Activated CD8-positive, alpha-beta memory T cell treated with anti-CD3 and anti-CD28 coated beads for 4 hours (primary cell): ENCODE measurements around the gene CHRNB1.
"Not testable (repeated sequence)": the region's sequence is repeated elsewhere in the genome, so short reads cannot be mapped to it uniquely, and the experiment has no call there.

Source experiments
- DNase-seq, 2 donors: peaks; one replicate each; pipeline ENCODE4 v3.0.0-alpha.2; 2020; ENCODE audit warnings: low read depth in 2 of 2

CHRNB1 gene

DNA sequence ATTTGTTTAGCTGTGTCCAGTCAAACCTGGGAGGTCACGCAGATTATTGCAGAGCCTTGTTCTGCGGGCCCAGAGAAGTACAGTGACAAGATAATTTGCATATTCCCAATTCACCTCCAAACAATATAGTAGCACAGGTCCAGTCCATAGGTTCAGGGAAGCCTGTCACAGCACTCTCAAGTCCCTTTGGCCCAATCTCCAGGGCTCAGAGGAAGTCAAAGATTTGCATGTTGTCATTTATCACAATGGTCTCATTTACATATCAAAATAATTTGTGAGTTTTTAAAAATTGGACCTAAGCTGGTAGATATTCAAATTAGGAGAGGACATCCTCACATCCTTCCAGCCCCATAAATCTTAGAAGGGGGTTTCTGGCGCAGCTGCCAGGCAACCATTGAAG lies 22.6 kb downstream of the CHRNB1 start:
- no peak for DNase-seq

DNA sequence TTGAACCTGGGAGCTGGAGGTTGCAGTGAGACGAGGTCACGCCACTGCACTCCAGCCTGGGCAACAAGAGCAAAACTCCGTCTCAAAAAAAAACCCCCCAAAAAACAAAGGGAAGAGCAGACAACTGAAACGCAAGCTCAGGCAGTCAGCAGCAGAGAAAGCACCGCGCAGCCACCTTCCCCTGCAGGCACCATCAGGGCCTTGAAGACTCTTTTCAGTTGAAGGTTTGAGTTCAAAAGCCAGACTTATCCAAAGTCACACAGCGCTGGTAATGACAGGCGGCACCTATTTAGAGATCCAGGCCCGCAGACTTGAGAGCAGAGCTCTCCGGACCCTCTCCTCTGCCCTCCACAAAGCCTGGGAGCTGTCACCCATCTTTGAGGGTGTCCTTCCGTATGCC lies 23.4 kb downstream of the CHRNB1 start:
- no peak for DNase-seq

DNA sequence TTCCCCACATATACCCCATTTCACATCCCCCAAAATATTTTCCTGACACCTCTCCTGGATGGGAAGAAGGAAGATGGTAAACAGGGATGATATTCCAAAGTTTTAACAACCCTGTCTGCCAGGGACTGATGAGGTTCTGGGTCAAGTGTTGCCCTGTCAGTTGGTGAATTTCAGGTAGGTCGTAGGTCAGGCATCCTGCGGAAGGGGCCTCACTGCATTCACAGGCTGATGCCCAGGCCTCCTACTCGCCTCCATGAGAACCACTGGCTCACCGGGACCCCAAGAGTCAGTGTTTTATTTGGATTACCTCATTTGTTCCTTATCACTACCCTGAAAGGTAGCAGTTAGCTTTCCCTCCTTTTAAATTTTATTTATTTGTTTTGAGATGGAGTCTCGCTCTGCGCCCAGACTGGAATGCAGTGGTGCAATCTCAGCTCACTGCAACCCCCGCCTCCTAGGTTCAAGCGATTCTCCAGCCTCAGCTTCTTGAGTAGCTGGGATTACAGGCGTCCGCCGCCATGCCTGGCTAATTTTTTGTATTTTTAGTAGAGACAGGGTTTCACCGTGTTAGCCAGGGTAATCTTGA lies 24.0 kb downstream of the CHRNB1 start:
- no peak for DNase-seq

DNA sequence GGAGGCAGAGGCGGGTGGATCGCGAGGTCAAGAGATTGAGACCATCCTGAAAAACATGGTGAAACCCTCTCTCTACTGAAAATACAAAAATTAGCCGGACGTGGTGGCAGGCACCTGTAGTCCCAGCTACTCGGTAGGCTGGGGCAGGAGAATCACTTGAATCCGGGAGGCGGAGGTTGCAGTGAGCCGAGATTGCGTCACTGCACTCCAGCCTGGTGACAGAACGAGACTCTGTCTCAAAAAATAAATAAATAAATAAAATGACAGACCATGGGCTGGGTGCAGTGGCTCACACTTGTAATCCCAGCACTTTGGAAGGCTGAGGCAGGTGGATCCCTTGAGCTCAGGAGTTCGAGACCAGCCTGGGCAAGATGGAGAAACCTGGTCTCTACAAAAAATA lies 25.0 kb downstream of the CHRNB1 start:
- DNase-seq: not testable (repeated sequence)

DNA sequence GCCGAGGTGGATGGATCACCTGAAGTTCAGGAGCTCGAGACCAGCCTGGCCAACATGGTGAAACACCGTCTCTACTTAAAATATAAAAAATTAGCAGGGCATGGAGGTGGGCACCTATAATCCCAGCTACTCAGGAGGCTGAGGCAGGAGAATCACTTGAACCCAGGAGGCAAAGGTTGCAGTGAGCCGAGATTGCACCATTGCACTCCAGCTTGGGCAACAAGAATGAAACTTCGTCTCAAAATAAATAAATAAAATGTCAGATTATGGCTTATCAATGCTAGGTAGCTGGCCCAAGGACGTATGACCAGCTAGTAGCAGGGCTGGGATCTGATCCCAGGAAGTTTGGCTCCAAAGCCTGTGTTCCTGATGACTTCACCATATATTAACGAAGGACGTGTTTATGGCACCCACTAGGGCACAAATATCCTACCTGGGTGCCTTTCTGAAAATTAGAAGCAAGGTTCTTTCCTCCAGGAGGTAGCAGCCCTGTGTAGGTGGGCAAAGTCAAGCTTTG lies 25.7 kb downstream of the CHRNB1 start:
- not testable (repeated sequence) for DNase-seq

DNA sequence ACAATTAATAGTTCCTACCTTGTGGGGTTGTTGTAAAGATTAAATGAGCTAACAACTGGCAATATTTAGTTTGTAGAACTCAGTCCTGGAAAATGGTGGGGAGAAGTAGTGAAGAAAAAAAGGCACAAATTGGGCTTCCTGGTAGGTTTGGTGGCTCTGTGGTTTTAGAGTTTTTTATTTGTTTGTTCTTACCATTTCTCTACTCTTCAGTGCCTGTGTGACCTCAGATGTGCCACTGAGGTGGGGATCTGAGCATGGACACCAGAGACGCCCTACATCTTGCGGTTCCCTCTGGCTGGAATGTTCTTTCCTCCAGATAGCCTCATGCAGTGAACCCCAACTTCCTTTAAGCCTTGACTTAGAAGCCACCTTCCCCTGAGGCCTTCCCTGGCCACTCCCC lies 26.9 kb downstream of the CHRNB1 start:
- DNase-seq: no peak

DNA sequence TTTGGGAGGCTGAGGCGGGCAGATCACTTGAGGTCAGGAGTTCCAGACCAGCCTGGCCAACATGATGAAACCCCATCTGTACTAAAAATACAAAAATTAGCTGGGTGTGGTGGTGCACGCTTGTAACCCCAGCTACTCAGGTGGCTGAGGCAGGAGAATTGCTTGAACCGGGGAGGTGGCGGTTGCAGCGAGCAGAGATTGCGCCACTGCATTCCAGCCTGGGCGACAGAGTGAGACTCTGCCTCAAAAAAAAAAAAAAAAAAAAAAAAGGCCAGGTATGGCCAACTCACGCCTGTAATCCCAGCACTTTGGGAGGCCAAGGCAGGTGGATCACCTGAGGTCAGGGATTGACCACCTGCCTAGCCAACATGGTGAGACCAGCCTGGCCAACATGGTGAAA lies 29.9 kb downstream of the CHRNB1 start:
- not testable (repeated sequence) for DNase-seq

DNA sequence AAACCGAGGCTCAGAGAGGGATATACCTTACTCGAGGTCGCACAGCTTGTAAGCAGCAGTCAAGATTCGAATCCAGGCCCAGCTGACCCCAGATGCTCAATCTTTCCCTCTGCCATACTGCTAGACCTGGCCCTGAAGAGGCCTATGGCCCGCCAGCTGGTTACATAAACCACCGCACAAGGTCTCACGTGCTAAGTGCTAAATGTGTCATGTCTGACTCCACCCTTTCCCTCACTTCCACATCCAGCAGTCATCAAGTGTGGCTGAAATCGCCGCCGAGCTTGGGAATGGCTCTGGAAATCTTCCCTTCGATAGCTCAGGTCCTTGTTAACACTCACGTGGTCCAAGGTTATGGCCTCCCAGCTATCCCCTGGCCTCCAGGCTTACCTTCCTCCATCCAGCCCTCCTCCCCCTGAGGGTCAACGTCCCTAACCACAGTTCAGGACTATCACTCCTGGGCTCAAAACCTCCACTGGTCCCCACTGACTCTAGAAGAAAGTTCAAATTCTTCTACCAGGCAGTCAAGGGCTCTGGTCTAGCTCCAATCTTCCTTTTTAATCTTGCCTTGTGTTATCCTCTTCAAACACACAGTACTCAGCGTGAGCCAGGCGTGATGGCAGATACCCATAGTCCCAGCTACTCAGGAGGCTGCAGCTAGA lies 31.0 kb downstream of the CHRNB1 start:
- no peak for DNase-seq

DNA sequence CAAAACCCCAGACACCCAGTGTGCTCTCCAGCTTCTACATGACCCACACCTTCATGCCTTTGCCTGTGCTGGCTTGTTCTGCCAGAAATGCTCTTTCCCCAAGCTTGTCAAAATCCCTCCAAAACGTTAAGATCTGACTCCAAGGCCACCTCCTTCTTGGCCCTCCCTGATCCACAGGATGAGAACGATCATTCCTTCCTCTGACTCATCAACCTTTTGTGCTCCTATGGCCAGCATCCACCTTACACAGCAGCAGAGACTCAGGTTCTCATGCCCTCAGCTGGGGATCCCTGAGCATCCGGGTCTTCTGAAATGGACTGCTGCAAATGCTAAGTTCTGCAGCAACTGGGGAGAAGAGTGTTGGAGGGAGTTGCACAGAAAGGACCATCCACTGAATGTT lies 31.6 kb downstream of the CHRNB1 start:
- DNase-seq: no peak

DNA sequence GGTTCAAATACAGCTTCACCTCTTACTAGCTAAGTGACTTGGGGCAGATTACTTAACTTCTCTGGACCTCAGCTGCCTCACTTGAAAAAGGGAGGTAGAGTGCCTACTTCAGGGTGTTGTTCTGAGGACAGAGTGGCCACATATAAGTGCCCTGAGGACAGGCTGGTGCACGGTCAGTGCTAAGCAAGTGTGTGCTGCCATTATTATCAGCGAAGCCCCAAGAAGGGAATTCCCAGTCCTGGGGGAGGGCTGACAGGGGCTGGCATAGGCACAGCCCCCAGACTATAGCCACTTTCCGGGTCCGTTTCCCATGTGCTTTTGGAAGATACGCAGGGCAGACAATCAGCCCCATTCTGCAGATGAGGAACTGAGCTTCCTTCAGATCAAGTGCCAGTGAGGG lies 32.1 kb downstream of the CHRNB1 start:
- no peak for DNase-seq

DNA sequence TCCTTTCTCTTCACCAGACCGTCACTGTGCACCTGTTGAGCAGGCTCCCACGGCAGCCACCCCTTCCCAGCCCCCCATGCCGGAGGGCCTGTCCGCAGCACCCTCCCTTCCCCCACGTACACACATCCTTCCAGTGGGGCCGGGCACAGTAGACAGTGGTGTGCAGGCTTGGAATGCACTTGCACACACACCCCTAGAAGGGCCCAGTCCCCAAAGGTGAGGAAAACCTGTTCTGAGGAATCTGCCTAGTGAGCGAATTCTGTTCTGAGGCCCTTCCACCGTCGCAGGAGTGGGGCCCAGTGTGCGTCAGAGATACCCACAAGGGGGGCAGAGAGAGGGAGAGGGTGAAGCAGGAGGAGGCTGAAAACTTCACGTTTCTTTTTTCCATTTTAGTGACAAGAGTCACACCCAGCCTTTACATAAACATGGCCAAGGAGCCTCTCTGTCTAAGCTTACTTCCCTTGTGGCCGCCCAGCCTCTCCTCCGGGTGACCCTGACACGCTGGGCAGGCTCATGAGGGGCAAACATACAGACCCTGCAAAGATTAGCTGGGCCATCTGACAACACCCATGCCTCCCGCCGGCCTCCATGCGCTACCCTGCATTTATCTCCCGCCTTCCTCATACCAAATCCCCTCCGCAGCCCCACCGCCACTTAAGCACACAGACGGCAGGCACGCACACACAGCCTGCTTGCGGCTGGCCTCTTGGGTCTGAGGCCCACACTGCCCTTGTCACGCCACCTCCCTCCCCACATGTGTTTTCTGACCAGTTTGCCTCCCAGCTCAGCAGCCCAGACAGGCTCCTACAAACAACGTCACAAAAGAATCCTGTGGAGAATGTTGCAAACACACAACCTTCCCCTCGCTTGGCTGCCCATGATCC lies 32.8 kb downstream of the CHRNB1 start:
- DNase-seq: no peak

DNA sequence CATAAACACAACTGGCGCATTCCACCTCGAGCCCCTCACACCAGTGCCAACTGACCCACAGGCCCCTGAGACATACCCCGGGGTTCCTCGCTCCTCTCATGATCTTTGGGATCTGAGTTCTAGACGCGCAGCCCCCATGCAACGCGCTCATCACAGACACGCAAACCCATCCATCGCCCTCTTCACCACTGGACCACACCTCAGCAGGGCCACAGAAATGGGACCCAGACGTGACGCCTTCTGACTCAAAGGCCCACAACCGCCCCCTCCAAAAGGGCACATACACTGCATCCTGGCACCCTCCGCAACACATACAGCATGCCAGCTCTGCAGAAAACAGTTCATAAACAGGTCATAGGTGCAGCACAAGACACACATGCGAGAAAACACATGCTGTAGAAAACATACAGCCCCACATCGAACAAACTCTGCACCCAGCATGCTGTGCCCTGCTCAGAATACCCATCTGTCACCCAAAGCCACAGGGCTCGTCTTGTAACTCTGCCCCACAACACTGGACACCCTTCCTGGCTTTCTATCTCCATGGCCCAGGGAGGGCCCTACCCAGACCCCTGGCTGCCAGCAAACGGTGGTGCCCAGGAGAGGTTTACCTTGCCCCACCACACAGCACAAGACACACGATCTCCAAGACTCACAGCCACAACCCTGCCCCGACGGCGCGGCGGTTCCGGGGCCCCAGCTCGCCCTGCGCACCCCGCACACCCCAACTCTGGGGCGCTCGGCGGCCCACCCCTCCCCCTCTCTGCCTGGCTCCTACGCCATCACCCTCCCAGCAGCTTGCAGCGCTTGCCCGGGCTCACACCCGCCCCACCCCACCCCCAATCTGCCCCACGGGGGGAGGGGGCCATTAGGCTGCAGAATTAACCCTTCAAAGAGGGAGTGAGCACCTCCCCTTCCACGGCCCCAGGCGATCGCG lies 33.7 kb downstream of the CHRNB1 start:
- DNase-seq: peak in 1 of 2 donors; percentile 33

DNA sequence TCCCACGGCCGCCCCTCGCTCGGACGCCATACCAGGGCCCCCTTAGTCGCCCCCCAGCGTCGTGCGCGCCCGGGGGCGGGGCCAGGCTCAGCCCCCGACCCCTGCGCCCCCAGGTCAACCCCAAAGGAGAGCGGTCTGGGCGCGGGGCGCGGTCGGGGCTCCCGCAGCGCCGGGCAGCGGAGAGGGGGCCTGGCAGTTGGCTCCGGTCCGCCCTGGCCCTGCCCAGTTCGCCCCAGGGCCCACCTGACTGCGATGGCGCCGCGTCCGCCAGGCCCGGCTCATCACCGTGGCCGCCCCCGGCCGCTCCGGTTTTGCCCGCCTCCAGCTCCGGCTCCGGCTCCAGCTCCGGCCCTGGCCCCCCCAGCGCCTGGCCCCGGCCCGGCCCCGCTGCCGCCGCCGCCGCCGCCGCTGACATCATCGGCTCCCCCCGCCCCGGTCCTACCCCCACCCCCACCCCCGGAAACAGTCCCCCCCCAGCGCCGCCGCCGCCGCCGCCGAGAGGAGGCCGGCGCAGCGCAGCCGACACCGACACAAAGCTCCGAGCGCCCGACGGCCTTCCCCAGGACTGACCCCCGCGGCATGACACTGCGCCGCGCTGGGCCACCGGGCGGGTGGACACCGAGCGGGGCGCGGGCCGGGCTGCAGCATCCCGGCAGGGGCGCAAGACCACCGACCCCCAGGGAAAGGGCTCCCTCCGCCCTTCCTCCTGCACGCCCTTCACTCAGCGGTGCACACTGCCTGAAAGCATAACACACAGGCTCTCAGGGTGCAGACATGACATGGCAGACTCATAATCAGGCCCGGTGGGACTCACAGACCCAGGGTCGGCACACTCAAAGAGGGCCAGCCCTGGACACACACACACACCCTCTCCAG lies 34.6 kb downstream of the CHRNB1 start, which contains the start of gene ZBTB4:
ZBTB4 (minus strand) TSS at position 419 of the 876 bp plus-strand sequence. CDS start 12,830 bp downstream, outside the sequence.
- DNase-seq: peak in 1 of 2 donors; percentile 19

DNA sequence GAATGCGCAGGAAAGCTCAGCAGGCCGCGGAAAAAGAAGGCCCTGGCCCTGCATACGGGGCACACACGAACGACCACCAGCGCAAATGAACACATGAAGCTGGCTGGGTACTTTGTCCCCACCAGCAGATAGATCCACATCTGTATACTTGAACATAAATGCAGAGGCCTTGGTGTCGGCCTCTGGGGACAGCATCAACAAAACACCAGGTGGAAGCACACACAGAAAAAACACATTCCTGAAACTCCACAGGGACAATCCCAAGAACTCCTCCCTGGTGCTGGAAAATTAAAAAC lies 35.2 kb downstream of the CHRNB1 start:
- DNase-seq: no peak

DNA sequence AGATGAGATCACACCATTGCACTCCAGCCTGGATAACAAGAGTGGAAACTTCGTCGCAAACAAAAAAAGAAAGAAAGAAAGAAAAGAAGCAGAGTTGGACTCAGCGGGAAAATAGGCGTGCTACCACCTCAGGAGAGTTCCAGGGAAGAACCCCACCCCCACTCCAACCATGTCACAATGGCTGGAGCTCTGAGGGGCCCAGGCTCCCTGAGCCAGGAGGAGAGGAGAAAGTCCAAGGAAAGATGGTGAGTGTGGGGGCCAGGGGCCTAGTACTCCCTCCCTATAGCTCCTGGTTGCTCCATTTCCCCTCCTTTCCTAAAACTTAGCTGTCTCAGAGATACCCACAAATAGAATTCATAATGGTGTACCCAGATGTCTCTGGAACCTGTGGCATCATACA lies 36.4 kb downstream of the CHRNB1 start, which contains the start of gene SLC35G6:
SLC35G6 (plus strand) TSS at position 172 of the 400 bp plus-strand sequence; CDS start at position 243, 71 bp downstream.
- DNase-seq: not testable (repeated sequence)

DNA sequence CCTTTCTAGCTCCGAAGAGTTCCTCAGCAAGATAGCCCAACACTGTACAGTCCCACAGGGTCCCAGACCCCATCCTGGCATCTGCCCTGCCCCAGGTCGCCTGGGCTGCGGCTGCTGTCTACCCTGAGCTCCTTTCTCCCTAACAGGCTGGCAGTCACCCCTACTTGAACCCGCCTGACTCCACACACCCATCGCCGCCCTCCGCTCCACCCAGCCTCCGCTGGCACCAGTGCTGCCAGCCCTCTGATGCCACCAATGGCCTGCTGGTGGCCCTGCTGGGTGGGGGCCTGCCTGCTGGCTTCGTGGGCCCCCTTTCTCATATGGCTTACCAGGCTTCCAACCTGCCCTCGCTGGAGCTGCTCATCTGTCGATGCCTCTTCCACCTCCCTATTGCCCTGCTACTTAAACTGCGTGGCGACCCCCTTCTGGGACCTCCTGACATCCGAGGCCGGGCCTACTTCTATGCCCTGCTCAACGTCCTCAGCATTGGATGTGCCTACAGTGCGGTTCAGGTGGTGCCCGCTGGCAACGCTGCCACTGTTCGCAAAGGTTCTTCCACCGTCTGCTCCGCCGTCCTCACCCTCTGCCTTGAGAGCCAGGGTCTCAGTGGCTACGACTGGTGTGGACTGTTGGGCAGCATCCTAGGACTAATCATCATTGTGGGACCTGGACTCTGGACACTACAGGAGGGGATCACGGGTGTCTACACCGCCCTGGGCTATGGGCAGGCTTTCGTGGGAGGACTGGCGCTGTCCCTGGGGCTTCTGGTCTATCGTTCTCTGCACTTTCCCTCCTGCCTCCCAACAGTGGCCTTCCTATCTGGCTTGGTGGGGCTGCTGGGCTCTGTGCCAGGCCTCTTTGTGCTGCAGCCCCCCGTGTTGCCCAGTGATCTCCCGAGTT lies 37.2 kb downstream of the CHRNB1 start:
- not testable (repeated sequence) for DNase-seq

DNA sequence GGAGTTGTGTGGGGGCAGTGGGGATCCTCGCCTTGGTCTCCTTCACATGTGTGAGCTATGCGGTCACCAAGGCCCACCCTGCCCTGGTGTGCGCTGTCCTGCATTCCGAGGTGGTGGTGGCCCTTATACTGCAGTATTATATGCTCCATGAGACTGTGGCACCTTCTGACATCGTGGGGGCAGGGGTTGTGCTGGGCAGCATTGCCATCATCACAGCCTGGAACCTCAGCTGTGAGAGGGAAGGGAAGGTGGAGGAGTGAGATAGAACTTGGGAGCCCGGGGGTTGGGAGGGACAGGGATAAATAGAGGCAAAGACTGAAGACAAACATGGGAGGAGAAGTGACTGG lies 37.9 kb downstream of the CHRNB1 start:
- DNase-seq: not testable (repeated sequence)

DNA sequence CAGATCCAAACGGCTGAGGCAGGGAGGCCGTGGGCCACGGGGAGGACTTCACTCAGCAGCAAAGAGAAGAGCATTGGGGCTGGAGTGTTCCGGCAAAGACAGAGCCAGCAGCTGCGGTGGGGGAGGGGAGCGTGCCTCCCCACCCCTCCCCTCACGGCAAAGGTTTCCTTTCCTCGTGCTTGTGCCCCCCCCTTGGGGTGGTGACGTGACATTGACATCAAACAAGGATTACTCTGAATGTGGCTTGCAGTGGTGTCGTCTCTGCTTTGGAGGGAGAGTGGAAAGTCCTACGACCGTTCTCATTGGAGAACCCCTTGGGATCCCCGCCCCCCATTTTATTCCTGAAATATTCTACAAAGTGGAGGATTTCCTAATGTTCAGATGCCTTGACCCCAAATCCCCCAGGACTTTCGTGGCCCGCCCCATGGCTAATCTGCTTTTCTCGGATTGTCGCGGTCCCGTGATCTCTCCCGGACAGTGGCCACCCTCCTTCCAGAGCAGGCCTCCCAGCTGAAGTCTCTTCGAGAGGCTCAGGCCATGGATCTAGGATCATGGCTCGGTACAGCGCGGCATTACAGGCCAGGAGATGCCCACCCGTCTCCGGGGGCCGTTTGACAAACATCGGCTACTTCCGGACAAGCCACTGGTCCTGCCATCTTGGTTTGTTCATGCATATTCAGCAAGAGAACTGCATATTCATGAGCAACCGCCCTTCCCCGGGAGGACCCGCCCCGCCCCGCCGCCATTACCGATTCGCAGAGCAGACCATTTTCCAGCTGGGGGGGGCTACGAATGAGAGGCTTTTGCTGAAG lies 38.6 kb downstream of the CHRNB1 start:
- peak; percentile 88 to 91 for DNase-seq
